Measurements from ENCODE around the gene TASP1.

TASP1 gene

GRCh38 chr20:13341737-13342393 is 296.9 kb downstream of the TASP1 start:
- DNase-seq, result no peak

GRCh38 chr20:13340088-13340487 is 298.6 kb downstream of the TASP1 start:
- no peak for DNase-seq

Measured in fibroblast of skin of back (primary cell).